Measurements from ENCODE around the gene PRDM16.

DNA sequence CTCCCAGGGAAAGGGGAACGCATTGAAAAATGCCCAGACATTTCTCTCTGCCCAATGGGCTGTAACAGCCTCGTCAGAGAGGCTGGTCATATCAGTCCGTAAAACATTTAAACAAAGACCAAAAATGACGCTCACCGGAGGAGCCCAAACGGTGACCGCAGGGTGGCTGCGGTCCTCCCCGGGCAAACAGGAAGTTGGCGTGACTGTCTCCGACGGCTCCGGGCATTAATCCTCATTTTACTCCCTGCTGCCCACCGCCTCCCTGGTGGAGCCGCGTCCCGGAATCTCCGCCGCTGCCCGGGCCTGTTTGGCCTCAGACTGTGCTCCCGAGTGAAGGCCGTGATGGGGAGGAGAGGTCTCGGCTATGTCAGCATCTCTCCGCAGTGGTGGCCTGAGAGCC lies 9.9 kb downstream of the PRDM16 start:
- TF ChIP-seq CTCF (IDR thresholded peaks at IDR 0.05) (no peak), EZH2 (IDR thresholded peaks at IDR 0.05; ENCODE audit: borderline replicate concordance, insufficient read depth, low read depth, low read length, poor library complexity, severe bottlenecking) (no peak)
